K562 (cell line): Measurements from ENCODE around the gene PARP15. TPM values are rescaled to one million over a fixed set of nuclear protein-coding genes. Genes with fewer than 3 reads are reported as not detected.

Experiments
- ATAC-seq: fragments of 200-7000 bp; cut with Tn5 transposase; 3 replicates; pipeline ENCODE4 v1.9.1; 2020; ENCODE audit warnings: moderate library complexity
- BruUV-seq: library from RNA; stranded (reverse); fragments of 400-500 nt; replicated peaks from 2 replicates; lab custom pipeline; 2021; lab: Mats Ljungman, UMichigan
- CTCF ChIA-PET: fragments of 300-600 bp; formaldehyde crosslinking; extraction: SDS; loops from one replicate; lab custom pipeline; 2021; ENCODE audit warnings: low intra/inter-chr PET ratio; lab: Yijun Ruan, JAX
- POLR2A ChIA-PET: fragments of 300-600, 350-650 bp; sonication (Branson Sonifier 250); formaldehyde crosslinking; extraction: SDS; loops from one replicate; lab custom pipeline; 2021; ENCODE audit warnings: antibody characterized with exemption, inconsistent platforms; lab: Yijun Ruan, JAX
- DNase-seq, 4 experiments: peaks; one replicate each; pipeline versions ENCODE4 v3.0.0 to v3.0.0-alpha.2; 2011 to 2018; ENCODE audit warnings: low spot score in 3 of 4, mixed read lengths in 3 of 4; ENCODE audit errors: extremely low read depth in 1 of 4
- FAIRE-seq: peaks from 2 replicates; lab custom pipeline; 2011; peaks lifted over from hg19 to GRCh38; lab: Jason Lieb, UNC
- H2AFZ ChIP-seq: 2 replicates; pipeline ENCODE4 v1.6.0; 2011; ENCODE audit warnings: low read depth, low read length, control low read depth, inconsistent platforms
- H3K27ac ChIP-seq: fragments of 200-600 bp; 3 replicates; pipeline ENCODE4 v1.8.0; 2011; ENCODE audit warnings: low read depth, mild to moderate bottlenecking, control low read depth, inconsistent platforms, low read length, moderate library complexity, mixed read lengths; ENCODE audit errors: extremely low read depth
- H3K27me3 ChIP-seq, 2 experiments: fragments of 300-600 bp in 1 of 2; 2 replicates in 1 of 2; 3 replicates in 1 of 2; pipeline versions ENCODE4 v1.6.0 to v1.8.0; 2011; ENCODE audit warnings: inconsistent platforms in 2 of 2, low read length in 2 of 2, mild to moderate bottlenecking in 1 of 2, mixed read lengths in 1 of 2, moderate library complexity in 1 of 2; ENCODE audit not compliant: control insufficient read depth in 2 of 2, insufficient read depth in 2 of 2
- H3K36me3 ChIP-seq: fragments of 300-600 bp; 3 replicates; pipeline ENCODE4 v1.8.0; 2011; ENCODE audit warnings: mild to moderate bottlenecking, low read length, inconsistent platforms; ENCODE audit not compliant: control insufficient read depth, insufficient read depth
- H3K4me1 ChIP-seq, 2 experiments: fragments of 200-600 bp in 1 of 2; replicated peaks in 1 of 2; 2 replicates in 1 of 2; 3 replicates in 1 of 2; pipeline versions ENCODE4 v1.5.1 to v1.8.0; 2011; ENCODE audit warnings: inconsistent platforms in 2 of 2, low read length in 2 of 2, mild to moderate bottlenecking in 1 of 2, mixed read lengths in 1 of 2, moderate library complexity in 1 of 2; ENCODE audit not compliant: control insufficient read depth in 2 of 2, insufficient read depth in 2 of 2
- H3K4me2 ChIP-seq: 2 replicates; pipeline ENCODE4 v1.6.1; 2011; ENCODE audit warnings: low read length, control low read depth, inconsistent platforms, mixed read lengths; ENCODE audit not compliant: insufficient read depth
- H3K4me3 ChIP-seq: fragments of 200-600 bp; sonication (generic), shearing (Covaris generic); 2 replicates; pipeline ENCODE4 v1.5.1; 2016; ENCODE audit warnings: control low read depth, inconsistent platforms
- H3K79me2 ChIP-seq: fragments of 200-600 bp; 3 replicates; pipeline ENCODE4 v1.8.0; 2011; ENCODE audit warnings: low read length, inconsistent platforms; ENCODE audit not compliant: control insufficient read depth, insufficient read depth
- H3K9ac ChIP-seq, 2 experiments: 2 replicates each; pipeline versions ENCODE4 v1.6.0 to v1.6.1; 2011; ENCODE audit warnings: low read depth in 2 of 2, low read length in 2 of 2, control low read depth in 1 of 2, inconsistent platforms in 1 of 2, mild to moderate bottlenecking in 1 of 2, mixed read lengths in 1 of 2; ENCODE audit not compliant: insufficient read depth in 1 of 2
- H3K9me1 ChIP-seq: one replicate; pipeline ENCODE4 v1.6.0; 2011; ENCODE audit warnings: inconsistent platforms, mild to moderate bottlenecking, low read length, moderate library complexity; ENCODE audit not compliant: control insufficient read depth, insufficient read depth
- H3K9me3 ChIP-seq: replicated peaks from 2 replicates; pipeline ENCODE4 v1.5.1; 2011; ENCODE audit warnings: low read depth, low read length, inconsistent platforms; ENCODE audit not compliant: control insufficient read depth, insufficient read depth
- H4K20me1 ChIP-seq: replicated peaks from 2 replicates; pipeline ENCODE4 v1.6.1; 2011; ENCODE audit warnings: low read length, inconsistent platforms, mixed read lengths; ENCODE audit not compliant: control insufficient read depth, insufficient read depth
- ASH1L ChIP-seq: fragments of 450-650 bp; IDR thresholded peaks from 2 replicates; pipeline ENCODE4 v1.6.1; 2018; ENCODE audit warnings: borderline replicate concordance, mild to moderate bottlenecking, low read depth; ENCODE audit not compliant: partially characterized antibody
- DACH1 ChIP-seq: fragments of 450-650 bp; IDR thresholded peaks from 2 replicates; pipeline ENCODE4 v1.6.1; 2018; ENCODE audit not compliant: partially characterized antibody
- ELF2 ChIP-seq: fragments of 250-450 bp; sonication (Bioruptor Pico); IDR thresholded peaks from 2 replicates; pipeline ENCODE4 v1.5.0; 2021; ENCODE audit warnings: mild to moderate bottlenecking
- HNRNPL ChIP-seq: fragments of 200-400 bp; formaldehyde crosslinking; IDR thresholded peaks from 2 replicates; pipeline ENCODE4 v1.6.1; 2017; ENCODE audit warnings: low read depth, mild to moderate bottlenecking, low read length
- LARP7 ChIP-seq: fragments of 450-650 bp; IDR thresholded peaks from 2 replicates; pipeline ENCODE4 v1.6.1; 2016
- MED1 ChIP-seq: sonication (generic); formaldehyde crosslinking; IDR thresholded peaks from 2 replicates; pipeline ENCODE4 v1.8.1; 2023; ENCODE audit warnings: missing genetic modification reagents, borderline replicate concordance
- NFIC ChIP-seq: fragments of 450-650 bp; IDR thresholded peaks from 2 replicates; pipeline ENCODE4 v1.6.1; 2017; ENCODE audit warnings: mild to moderate bottlenecking, inconsistent platforms
- PTTG1 ChIP-seq: fragments of 450-650 bp; IDR thresholded peaks from 2 replicates; pipeline ENCODE4 v1.6.1; 2016; ENCODE audit warnings: low read depth, mild to moderate bottlenecking, missing genetic modification characterization, missing compliant biosample characterization
- RNF2 ChIP-seq: sonication (generic); IDR thresholded peaks from 2 replicates; pipeline ENCODE4 v1.6.1; 2016
- SLC30A9 ChIP-seq: fragments of 250-450 bp; sonication (Bioruptor Pico); IDR thresholded peaks from 2 replicates; pipeline ENCODE4 v1.8.0; 2022; ENCODE audit warnings: mild to moderate bottlenecking, moderate library complexity
- SRF ChIP-seq, 2 experiments: fragments of 250-450, 450-650 bp in 1 of 2; sonication (Bioruptor Pico) in 1 of 2; sonication (generic) in 1 of 2; formaldehyde crosslinking; IDR thresholded peaks; 2 replicates each; pipeline versions ENCODE4 v1.5.0 to v1.5.1; 2020 to 2022; ENCODE audit warnings: mild to moderate bottlenecking in 1 of 2, missing genetic modification reagents in 1 of 2
- SRSF7 ChIP-seq: fragments of 200-400 bp; formaldehyde crosslinking; optimal IDR thresholded peaks from 2 replicates; pipeline ENCODE3; 2017; ENCODE audit warnings: mild to moderate bottlenecking, low read depth, low read length
- STAT5B ChIP-seq: fragments of 250-450 bp; sonication (Bioruptor Pico); IDR thresholded peaks from 2 replicates; pipeline ENCODE4 v1.8.0; 2021; ENCODE audit warnings: mild to moderate bottlenecking, inconsistent platforms
- TCF7 ChIP-seq: sonication (generic); IDR thresholded peaks from 2 replicates; pipeline ENCODE4 v1.6.1; 2016; ENCODE audit warnings: antibody characterized with exemption, borderline replicate concordance
- ZKSCAN3 ChIP-seq: fragments of 250-450 bp; sonication (Bioruptor Pico); IDR thresholded peaks from 2 replicates; pipeline ENCODE4 v1.4.0; 2020
- ZNF133 ChIP-seq: fragments of 250-450 bp; sonication (Bioruptor Pico); IDR thresholded peaks from 2 replicates; pipeline ENCODE4 v1.4.0; 2020; ENCODE audit warnings: mild to moderate bottlenecking
- ZNF696 ChIP-seq: fragments of 250-450 bp; sonication (Bioruptor Pico); conservative IDR thresholded peaks from 2 replicates; pipeline ENCODE4 v1.4.0; 2020; ENCODE audit warnings: mild to moderate bottlenecking, moderate library complexity
- ZNF75A ChIP-seq: fragments of 450-650 bp; formaldehyde crosslinking; IDR thresholded peaks from 2 replicates; pipeline ENCODE4 v1.4.0; 2020; ENCODE audit warnings: mild to moderate bottlenecking
- WGBS: fragments of 100-300 bp; shearing (Covaris generic); methylation state at CpG from one replicate; pipeline ENCODE4 v1.1.6; 2016; ENCODE audit warnings: low coverage, mixed read lengths; ENCODE audit not compliant: insufficient coverage; ENCODE audit errors: missing lambda C conversion rate; 5-methylcytosine and 5-hydroxymethylcytosine counted together
- in situ Hi-C: fragments of 300-500 bp; cut with MboI; formaldehyde crosslinking; loops from 4 replicates; pipeline ENCODE4 v1.15.0; 2018; ENCODE audit warnings: inconsistent platforms, mixed read lengths
- intact Hi-C: fragments of 100-400 bp; cut with micrococcal nuclease; formaldehyde crosslinking; loops from 2 replicates; pipeline ENCODE4 v1.14.2; 2022
- polyA plus RNA-seq, 8 experiments: library from polyadenylated mRNA; depleted of rRNA in 4 of 8; stranded (reverse) in 5 of 8; unstranded in 3 of 8; fragments of >200 nt; fragmentation: Nextera tagmentation in 2 of 8; fragmentation: Illumina TruSeq in 1 of 8; extraction: Ambion mirVana in 2 of 8; extraction: Trizol in 1 of 8; gene quantifications; 2 replicates each; pipeline versions ENCODE4 v1.2.1 to v1.2.3, GENCODE V29; 2011 to 2014; ENCODE audit warnings: inconsistent platforms in 1 of 8, missing spikeins in 1 of 8
- total RNA-seq, 7 experiments: library from RNA; depleted of rRNA in 6 of 7; stranded (reverse); fragments of >200 nt in 6 of 7; fragmentation: Illumina TruSeq in 2 of 7; extraction: Trizol in 2 of 7; gene quantifications; 2 replicates each; pipeline versions ENCODE4 v1.2.1 to v1.2.3, GENCODE V29; 2011 to 2021; ENCODE audit warnings: low replicate concordance in 1 of 7
- TF ChIP-seq, protein P1 (sequence below), 2 experiments: fragments of 200-800 bp in 1 of 2; sonication (Bioruptor generic) in 1 of 2; sonication (generic) in 1 of 2; formaldehyde crosslinking in 1 of 2; IDR thresholded peaks in 1 of 2; conservative IDR thresholded peaks in 1 of 2; 2 replicates each; pipeline versions ENCODE4 v1.5.0 to v1.6.1; 2016 to 2020; ENCODE audit warnings: missing compliant biosample characterization in 1 of 2, missing genetic modification characterization in 1 of 2, missing genetic modification reagents in 1 of 2
- TF ChIP-seq, protein P2 (sequence below): fragments of 450-650 bp; formaldehyde crosslinking; IDR thresholded peaks from 2 replicates; pipeline ENCODE4 v1.4.0; 2020; ENCODE audit warnings: mild to moderate bottlenecking, moderate library complexity

The PARP15 gene
- total and polyA plus RNA-seq, 9 of the 15 experiments (the other 6 are each of a cell fraction or from before 2014, with no cell fraction given) = 0.05 to 0.40 (median 0.13) TPM

DNA sequence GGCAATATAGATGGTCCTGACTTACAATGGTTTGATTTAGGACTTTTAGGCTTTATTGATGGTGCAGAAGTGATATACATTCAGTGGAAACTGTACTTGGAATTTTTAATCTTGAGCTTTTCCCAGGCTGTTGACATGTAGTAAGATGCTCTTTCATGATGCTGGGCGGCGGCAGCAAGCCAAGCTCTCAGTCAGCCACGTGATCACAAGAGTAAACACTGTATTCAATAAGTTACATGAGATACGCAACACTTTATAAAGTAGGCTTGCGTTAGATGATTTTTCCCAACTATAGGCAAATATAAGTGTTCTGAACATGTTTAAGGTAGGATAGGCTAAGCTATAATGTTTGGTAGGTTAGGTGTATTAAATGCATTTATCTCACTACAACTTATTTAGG, 31.3 kb upstream of the PARP15 start (continued):
- TF ChIP-seq, protein P1, sequence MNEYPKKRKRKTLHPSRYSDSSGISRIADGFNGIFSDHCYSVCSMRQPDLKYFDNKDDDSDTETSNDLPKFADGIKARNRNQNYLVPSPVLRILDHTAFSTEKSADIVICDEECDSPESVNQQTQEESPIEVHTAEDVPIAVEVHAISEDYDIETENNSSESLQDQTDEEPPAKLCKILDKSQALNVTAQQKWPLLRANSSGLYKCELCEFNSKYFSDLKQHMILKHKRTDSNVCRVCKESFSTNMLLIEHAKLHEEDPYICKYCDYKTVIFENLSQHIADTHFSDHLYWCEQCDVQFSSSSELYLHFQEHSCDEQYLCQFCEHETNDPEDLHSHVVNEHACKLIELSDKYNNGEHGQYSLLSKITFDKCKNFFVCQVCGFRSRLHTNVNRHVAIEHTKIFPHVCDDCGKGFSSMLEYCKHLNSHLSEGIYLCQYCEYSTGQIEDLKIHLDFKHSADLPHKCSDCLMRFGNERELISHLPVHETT (CRISPR knock-in tag; conservative IDR thresholded peaks at IDR 0.05 in 1 of 2, IDR thresholded peaks at IDR 0.05 in 1 of 2) = no peak
- TF ChIP-seq NFIC (no peak), TCF7 (no peak), ASH1L (no peak), LARP7 (no peak), SRSF7 (no peak), HNRNPL (no peak), MED1 (CRISPR knock-in tag) (no peak)

- no peaks in the 10 kb centered on the region for H3K4me1 ChIP-seq
- no peaks in the 10 kb centered on the region for H3K9me1 ChIP-seq
- DNase-seq = no peak
- ChIA-PET CTCF (no interaction called here), POLR2A (no interaction called here)
- in situ Hi-C loops = no loop called here
- intact Hi-C loops = no loop called here
- H2AFZ ChIP-seq = no peak overlapping the region
- no TSS peak for BruUV-seq
- no peak overlapping the region for H3K9ac ChIP-seq
- 15% methylated on average over 3 of the region's 3 CpGs for WGBS
- no peaks in the 10 kb centered on the region for H3K36me3 ChIP-seq
- no peak for ATAC-seq
- no peaks in the 10 kb centered on the region for H3K27me3 ChIP-seq
- H4K20me1 ChIP-seq = no peaks in the 10 kb centered on the region
- H3K79me2 ChIP-seq = no peaks in the 10 kb centered on the region
- no peak for FAIRE-seq
- no peak overlapping the region for H3K4me2 ChIP-seq
- no peak overlapping the region for H3K27ac ChIP-seq
- no peaks in the 10 kb centered on the region for H3K9me3 ChIP-seq
- H3K4me3 ChIP-seq = no peak overlapping the region
- TF ChIP-seq DACH1 = no peak
- no peak for TF ChIP-seq SLC30A9
- no peak for TF ChIP-seq ZNF75A (CRISPR knock-in tag)
- no peak for TF ChIP-seq RNF2
- no peak for TF ChIP-seq ZNF133 (CRISPR knock-in tag)
- no peak for TF ChIP-seq STAT5B (CRISPR knock-in tag)
- TF ChIP-seq ZNF696 (CRISPR knock-in tag) = no peak
- no peak for TF ChIP-seq SRF (CRISPR knock-in tag; IDR thresholded peaks at IDR 0.05)
- TF ChIP-seq, protein P2, sequence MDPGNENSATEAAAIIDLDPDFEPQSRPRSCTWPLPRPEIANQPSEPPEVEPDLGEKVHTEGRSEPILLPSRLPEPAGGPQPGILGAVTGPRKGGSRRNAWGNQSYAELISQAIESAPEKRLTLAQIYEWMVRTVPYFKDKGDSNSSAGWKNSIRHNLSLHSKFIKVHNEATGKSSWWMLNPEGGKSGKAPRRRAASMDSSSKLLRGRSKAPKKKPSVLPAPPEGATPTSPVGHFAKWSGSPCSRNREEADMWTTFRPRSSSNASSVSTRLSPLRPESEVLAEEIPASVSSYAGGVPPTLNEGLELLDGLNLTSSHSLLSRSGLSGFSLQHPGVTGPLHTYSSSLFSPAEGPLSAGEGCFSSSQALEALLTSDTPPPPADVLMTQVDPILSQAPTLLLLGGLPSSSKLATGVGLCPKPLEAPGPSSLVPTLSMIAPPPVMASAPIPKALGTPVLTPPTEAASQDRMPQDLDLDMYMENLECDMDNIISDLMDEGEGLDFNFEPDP (CRISPR knock-in tag) = no peak
- no peak for TF ChIP-seq PTTG1 (tag)
- TF ChIP-seq ZKSCAN3 (CRISPR knock-in tag) = no peak
- TF ChIP-seq ELF2 = no peak
Observed at GRCh38 chr3:122548076-122548475, 29.4 kb upstream of the PARP15 start.
